NCI-H1092 (cell line): ENCODE measurements around the gene C2orf49.
A peak's percentile ranks its signal among the peaks of the same experiment; 100 is the strongest.

Experiments
- DNase-seq: peaks from one replicate; lab custom pipeline; 2025; lab: John Stamatoyannopoulos, UW

The C2orf49 gene

DNA sequence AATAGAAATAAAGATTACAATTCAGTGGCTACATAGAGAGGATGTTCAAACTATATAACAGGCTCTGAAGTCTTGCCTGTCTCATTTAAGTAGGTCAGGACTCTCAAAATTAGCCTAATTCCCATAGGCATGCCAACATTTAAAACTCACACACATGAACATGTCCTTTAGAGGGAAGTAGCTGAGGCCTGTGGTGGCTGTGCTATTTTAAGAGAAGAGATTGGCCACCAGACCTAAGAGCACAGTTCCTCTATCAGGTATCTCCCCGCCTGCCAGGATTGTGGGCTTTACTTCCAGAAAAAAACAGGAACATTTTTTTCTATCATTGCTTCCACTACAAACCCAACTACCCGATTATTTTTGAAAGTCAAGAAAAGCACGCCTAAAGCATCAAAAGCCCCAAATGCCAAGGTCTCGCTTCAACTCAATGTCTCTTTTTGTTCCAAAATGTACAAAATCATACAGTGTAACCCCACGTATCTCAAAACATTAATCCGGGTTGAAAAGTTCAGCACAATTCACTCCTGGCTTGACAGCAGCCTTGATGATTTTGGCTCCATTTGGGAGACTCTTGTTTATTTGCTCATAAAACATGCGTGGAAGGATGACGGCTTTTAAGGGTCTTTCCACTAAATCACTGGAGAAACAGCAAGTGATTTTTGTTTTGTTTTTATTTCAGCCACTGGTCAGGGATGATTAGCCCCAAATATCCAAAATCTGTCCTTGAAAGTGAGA, 46.3 kb downstream of the C2orf49 start:
- DNase-seq = no peak

DNA sequence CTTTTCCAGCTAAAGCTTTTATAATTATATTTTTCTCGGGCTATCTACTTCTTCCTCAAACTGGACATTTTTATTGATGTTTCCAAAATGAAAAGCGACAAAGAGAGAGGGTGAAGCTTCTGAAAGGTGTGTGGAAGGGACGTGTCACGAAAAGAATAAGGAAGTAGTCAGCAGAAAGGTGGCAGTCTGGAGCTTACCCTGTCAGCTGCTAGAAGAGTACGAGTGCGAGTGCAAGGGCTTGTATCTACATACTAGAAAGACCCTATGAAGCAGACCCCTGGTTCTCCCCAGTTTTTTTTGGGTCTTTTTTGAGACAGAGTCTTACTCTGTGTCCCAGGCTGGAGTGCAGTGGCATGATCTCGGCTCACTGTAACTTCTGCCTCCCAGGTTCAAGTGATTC, 46.9 kb downstream of the C2orf49 start:
- DNase-seq = no peak

DNA sequence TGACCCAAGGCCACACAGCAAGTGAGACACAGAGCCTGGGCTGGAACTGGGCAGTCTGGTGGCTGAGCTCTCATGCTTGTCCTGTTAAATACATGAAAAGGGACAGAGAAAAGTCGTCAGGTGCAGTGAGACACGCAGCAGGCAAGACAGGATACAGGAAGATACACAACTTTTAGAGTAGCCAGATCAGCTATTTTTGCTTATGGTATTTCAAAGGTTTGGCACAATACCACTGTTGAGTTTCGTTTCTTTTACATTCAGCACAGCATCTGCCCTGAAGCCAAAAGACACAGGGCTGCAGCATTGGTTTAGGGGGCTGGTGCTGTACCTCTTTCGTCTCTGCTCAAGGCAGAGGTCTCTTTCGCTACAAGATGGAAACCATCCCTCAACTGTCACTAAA, 47.5 kb downstream of the C2orf49 start:
- no peak for DNase-seq

DNA sequence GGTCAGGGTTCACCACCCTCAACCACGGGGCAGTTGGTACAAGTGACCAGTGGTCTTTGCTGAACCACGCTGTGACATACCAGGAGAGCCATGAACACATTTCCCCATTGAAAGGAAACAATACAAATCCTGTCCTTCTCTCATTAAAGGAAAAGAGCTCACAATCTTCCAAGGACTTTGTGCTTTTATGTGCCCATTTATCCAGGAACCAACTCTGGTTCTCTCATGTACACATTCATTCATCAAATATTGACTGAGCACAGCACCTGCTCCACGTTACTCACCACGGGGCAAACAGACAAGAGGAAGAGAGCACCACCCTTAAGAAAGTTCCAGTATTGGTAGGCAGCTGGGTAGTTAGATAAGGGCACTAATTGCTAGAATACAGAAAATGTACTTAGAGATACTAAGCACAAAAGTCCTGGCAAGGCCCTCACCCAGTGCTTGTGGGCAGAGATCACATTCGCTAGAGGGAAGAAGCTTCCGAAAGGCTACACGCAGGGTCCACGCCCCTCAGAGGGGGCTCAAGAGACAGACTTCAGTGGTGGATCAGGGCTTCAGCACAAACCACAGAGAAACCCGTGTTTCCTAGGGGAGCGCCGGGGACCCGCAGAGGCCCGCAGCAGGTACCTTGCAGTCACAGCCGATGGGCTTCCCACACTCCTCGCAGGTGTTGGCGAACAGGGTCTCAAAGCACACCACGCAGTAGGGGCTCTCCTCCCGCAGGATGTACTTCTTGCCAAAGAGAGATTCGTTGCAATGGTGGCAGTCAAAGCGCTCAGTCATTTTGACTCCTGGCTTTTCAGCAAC, 48.6 kb downstream of the C2orf49 start:
- no peak for DNase-seq

DNA sequence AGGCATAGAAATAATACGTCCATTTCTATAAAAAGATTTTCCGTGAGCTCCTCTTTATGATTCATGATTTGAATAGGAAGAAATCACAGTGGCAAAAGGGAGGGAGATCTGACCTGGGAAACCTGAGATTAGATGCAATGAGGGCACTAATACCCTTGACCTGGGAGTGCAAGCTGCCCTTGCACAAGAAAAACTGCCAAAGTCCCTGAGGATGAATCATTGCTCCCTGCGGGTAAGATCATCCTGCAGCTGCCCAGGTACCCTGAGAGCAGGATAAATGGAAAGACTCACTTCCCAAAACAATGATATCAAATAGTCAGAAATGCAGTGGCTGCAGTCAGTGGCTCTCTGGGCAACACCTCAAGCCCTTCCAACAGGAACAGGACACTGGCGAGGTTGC, 49.9 kb downstream of the C2orf49 start:
- DNase-seq = no peak

DNA sequence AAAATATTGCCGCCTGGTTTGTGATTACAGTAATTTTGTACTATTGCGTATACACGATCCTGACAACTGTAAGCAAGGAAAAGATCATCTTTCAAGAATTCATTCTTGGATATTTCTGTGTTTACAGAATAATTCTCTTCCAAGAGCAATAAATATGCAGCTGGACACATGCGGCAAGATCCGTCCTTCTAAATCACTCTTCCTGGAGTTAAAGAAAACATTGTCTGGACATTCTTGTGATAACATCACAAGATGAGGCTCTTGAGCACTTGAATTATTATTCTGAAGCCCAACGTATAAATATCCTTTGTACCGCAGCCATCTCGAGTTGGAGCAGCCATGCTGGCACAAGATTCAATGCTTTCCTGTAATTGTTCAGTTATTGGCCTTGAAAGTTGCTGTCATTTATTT, 51.6 kb downstream of the C2orf49 start:
- DNase-seq = no peak

DNA sequence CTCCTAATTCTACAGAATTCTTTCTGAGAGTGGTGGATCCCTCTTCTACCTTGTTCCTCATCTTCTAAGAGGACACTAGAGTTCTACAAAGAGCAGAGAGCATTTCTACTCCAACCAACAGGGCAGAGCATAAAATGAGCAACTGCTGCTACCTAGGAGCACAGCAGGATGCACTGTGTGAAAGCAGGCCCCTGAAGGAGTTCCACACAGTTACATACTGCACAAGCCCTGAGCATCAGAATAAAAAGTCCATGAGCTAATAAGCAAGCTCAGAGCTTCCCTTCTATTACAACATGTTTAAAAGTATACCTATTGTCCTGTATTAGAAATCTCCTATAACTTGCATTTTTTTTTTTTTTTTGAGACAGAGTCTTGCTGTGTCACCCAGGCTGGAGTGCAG, 53.1 kb downstream of the C2orf49 start:
- DNase-seq = no peak

- DNase-seq = no peak
Observed at GRCh38 chr2:105391058-105391627, 53.8 kb downstream of the C2orf49 start.

DNA sequence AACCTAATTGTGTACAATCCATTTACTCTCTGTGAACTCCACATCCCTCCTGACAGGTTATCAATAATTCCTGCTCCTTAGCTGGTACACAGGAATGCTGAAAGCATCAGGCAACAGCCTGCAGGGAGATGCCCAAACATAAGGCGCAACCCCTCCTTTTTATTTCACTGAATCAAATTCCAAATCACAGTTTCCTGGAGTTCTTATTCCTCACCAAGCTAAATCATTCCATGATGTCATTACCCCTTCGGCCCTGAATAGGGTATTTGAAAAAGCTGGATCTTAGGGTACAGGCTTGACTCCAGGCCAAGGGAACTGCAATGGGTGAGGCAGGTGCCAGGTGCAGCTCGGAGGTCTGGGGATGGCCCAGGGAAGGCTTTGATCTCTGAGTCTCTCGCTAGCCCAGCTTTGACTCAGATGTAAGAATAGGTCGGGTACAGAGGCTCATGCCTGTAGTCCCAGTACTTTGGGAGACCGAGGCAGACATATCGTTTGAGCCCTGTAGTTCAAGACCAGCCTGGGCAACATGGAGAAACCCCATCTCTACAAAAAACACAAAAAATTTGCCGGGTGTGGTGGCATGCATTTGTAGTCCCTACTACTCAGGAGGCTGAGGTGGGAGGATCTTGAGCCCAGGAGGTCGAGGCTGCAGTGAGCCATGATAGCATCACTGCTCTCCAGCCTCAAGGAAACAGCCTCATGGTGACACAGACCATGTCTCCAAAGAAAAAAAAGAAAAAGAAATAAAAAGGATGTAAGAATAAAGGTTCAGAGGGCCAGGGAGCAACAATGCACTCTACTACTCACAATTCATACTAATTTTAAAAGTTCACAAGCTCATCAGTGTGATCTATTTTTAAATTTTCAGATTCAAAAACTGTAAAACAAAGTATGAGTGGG, 54.7 kb downstream of the C2orf49 start:
- no peak for DNase-seq

DNA sequence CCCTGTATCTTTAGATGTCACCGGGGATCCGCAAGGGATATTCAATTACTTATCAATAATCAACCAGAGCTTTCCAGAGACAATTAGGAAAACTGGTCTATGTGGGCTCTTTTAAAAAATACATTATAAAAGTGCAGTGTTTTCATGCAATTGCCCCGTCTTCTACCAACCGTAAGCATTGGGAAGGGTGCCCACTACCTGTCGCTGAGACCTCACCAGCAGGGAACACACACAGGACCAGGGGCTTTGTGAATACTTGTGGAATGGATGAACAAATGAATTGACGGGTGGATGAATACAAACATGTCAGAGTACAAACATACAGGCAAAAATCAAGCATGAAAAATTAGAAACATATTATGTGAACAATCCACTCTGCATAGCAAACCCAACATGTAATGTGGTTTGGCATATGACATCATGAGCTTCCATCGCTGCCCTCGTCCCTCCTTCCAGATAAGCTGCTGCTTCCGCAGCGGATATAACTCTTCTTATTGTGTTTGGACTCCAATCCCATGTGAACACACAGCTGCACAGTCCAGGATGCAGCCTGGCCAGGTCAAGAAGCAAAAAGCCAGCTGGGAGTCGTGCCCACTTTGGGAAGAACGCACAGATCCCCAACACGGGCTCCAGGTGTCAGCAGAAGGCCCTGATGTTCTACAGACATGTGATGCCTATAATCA, 56.2 kb downstream of the C2orf49 start:
- no peak for DNase-seq

DNA sequence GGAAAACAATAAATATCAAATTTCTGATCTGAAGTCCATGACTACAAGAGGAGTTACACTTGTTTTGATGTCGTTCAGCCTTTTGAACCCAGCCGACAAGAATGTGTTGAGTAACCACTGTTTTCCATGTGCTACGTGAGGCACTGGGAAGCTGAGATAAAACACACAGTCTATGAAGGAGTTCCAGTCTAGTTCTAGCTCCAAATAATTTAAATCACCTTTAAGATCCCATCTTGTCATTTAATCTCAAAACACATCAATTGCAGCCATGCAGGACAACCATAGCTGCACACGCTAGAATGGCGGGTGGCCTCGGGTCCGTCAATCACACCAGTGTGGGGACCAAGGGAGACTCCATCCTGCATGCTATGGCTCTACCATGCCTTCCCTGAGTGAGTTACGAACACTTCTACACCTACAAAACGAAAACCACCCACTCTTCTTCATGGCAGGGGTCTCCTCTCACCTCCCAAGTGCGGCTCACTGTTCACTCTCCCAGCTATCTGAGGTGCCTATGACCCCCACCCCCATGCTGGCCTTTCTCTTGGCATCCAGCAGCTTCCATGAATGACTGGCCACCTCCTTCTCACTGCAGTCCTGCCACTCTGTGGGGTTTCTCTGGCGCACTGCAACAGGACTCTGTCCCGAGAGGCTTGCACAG, 57.7 kb downstream of the C2orf49 start:
- no peak for DNase-seq

DNA sequence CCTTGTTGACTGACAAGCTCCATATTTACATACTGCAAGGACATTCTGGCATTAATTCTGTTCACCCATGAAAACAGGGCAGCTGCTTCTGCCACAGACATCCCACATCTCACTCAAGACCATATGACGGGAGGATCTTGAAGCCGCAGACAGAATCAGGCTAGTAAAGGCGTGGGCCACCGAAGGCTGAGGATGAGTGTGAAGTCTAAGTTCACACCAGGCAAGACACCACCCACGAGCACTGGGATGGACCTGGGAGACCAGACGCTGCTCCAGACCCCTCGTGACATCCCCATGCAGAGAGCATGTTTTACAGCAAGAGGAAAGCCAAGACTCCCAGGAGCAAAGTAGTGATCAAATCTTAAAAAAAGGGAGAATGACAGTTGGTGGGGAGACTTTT, 58.4 kb downstream of the C2orf49 start:
- DNase-seq = no peak

GRCh38 chr2:105396254-105397024, 59.1 kb downstream of the C2orf49 start:
- no peak for DNase-seq

DNA sequence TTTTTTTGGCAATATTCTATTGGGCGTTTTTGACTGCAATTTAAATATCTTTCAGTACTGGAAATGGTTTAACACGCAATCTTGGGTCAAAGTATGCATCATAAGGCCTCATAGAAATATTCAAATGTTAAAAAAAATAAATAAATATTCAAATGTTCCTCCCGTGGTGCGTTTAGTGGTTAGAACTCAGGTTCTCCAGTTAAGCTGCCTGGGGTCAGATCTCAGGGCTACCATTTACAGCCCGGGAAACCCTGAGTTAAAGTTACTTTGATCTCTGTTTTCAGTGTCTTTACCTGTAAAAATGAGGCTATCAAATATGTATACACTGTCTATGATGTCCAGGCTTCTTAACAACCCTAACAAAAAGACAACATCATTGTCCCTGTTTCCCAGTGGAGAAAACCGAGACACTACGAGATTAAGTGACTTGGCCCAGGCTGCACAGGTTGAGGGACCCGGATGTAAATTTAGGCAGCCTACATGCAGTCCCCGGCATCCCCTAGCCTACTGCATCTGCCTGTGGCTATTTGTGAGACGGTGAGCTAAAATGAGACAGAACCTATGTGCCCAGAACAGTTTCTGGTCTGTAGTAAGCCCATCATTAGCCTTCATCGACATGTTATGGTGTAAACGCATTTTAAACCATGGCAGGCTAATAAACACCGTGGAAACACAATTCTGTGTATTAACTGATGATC, 59.8 kb downstream of the C2orf49 start:
- DNase-seq = no peak

GRCh38 chr2:105397953-105398335, 60.6 kb downstream of the C2orf49 start:
- DNase-seq = no peak

GRCh38 chr2:105398336-105399206, 61.2 kb downstream of the C2orf49 start, which contains the start of gene FHL2:
FHL2 (minus strand) TSS chr2:105399051; CDS start chr2:105386516, 12,535 bp downstream.
- DNase-seq = peak; percentile 74
